NCI-H2227 treated with DMSO at 0.1 percent for 48 hours (cell line): ENCODE measurements around the gene GPX5.
"Not testable (repeated sequence)": the region's sequence is repeated elsewhere in the genome, so short reads cannot be mapped to it uniquely, and the experiment has no call there.

Experiments used
- DNase-seq: peaks from one replicate; lab custom pipeline; 2025; lab: John Stamatoyannopoulos, UW

GPX5 gene, protein sequence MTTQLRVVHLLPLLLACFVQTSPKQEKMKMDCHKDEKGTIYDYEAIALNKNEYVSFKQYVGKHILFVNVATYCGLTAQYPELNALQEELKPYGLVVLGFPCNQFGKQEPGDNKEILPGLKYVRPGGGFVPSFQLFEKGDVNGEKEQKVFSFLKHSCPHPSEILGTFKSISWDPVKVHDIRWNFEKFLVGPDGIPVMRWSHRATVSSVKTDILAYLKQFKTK

DNA sequence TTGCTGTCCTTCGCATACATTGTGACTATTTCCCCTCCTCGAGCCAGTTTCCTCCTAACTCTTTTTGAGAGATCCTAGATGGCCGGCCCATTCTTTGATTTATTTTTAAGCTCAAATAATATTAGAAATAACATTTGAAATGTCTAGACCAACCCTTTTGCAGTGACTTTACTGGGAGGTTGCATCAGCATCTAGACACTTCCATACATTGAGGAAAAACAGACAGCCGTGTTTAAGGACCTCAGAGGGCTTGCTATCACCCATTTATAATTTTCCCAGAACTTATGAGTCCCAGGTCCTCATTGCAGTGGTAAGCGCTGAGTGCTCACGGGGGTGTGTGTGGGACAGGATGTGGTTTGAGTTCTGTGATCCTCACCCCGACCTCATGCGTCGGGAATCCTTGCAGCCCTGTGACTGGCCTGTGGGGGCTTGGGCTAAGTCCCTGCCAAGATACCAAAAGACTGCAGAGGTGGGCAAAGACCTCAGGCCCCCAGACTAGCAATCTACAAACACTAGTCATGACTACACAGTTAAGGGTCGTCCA lies at the start of gene GPX5:
GPX5 (plus strand) TSS at position 386 of the 544 bp plus-strand sequence; CDS start at position 519, 133 bp downstream.
- DNase-seq: no peak

DNA sequence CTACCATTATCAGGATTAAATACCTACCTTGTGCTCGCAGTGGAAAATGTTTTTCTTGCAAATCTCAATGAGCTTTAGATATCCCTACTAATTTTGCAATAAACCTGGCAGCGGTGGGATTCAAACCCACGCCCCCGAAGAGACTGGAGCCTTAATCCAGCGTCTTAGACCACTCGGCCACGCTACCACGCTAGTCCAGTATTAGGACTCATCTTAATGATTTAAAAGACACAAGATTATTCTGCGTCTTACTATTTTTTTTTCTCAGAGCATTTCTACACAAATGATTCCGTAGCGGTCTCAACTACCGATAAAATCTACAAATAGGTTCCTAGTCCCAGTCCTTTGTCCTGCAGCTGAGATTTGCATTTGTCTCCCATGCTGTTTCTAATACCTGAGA lies 47.2 kb upstream of the GPX5 start:
- DNase-seq: peak; percentile 16

DNA sequence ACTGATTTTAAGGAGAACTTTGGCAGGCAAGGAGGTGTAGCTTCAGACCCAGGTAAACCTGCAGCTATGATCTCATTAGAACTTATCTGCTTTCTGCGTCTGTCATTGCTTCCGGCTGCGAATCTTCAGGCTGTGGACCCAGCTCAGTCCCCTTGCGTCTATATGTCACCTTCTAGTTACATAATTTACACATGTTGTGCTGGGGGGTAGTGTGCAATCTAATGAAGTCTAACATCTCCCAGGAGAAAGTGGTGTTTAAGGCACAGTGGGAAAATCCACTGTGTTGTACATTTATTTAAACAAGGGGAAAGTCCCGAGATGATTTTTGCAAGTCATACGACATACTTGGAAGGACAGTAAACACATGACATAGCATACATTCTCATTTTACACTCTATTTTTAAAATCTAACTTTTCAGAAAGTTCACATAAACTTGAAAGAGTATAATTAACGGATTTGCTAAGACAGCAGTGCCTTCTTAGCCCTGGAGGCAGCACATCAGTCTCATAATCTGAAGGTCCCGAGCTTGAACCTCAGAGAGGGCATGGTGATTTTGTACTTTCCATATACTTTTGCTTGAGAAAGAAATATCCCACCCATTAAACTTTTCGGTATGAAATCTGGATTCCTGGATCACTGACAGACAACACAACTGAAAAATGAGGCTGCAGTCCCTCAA lies 45.3 kb upstream of the GPX5 start:
- no peak for DNase-seq

DNA sequence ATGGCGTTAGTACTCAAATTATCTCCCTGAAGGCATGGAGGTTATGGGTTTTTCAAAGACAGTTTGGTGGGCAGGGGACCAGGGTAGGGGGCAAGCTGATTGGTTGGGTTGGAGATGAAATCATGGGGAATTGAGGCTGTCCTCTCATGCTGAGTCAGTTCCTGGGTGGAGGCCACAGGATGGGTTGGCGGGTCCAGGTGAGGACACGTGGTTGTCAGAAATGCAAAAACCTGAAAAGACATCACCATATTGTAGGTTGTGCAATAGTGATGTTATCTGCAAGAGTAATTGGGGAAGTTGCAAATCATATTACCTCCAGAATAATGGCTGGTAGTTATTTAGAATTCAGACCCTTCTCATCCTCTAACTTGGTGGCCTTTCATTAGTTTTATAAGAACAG lies 40.2 kb upstream of the GPX5 start:
- no peak for DNase-seq

DNA sequence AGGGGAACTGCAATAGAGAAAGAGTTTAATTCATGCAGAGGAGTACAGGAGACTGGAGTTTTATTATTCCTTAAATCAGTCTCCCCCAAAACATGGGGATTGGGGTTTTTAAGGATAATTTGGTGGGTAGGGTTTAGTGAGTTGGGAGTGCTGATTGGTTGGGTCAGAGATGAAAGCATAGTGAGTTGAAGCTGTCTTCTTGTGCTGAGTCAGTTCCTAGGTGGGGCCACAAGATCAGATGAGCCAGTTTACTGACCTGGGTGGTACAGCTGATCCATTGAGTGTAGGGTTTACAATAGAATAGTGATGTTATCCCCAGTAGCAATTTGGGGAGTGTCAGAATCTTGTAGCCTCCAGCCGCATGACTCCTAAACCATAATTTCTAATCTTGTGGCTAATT lies 39.1 kb upstream of the GPX5 start:
- no peak for DNase-seq

DNA sequence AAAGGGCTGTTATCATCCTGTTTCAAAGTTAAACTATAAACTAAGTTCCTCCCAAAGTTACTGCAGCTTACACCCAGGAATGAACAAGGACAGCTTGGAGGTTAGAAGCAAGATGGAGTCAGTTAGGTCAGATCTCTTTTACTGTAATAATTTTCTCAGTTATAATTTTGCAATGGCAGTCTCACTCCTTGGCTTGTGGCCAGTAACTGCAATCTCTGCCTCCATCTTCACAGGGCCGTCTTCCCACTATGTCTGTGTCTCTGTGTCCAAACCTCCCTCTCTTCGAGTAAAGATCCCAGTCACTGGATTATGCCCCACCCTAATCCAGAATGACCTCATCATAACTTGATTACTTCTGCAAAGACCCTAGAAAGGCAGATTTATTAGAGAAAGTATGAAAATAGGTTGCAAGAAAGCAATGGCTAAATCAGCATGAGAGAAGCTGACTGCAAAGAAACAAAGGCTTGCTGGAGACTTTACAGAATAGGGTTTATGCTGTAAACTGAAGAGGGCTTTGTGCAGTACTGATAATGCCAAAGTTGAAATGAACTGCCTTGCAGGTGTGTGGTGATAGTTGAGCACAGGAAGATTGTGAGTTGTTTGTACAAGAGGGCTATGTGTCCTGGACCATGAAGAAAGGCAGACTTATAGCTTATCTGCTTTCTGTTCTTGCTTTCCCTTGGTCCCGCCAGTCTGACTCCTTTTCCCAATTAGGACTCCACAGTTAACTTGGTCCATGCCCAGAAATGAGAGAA lies 38.5 kb upstream of the GPX5 start:
- no peak for DNase-seq

DNA sequence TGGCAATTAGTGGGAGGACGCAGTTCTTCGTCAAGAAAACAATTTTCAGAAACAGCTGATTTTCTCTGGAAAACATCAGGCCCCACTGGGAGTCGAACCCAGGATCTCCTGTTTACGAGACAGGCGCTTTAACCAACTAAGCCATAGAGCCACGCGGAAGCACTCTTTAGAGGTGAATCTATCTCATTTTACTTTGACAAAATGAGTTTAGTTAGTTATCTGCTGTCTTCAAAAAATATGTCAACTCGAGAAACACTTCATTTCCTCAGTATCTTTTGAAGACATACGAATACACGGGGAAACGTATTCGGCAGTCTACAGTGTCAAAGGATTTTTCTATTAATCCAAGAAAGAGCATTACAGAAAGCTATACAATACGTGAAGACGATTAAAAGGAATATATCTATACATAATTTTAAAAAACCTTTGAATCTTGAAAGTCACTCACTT lies 36.7 kb upstream of the GPX5 start:
- DNase-seq: peak; percentile 13

DNA sequence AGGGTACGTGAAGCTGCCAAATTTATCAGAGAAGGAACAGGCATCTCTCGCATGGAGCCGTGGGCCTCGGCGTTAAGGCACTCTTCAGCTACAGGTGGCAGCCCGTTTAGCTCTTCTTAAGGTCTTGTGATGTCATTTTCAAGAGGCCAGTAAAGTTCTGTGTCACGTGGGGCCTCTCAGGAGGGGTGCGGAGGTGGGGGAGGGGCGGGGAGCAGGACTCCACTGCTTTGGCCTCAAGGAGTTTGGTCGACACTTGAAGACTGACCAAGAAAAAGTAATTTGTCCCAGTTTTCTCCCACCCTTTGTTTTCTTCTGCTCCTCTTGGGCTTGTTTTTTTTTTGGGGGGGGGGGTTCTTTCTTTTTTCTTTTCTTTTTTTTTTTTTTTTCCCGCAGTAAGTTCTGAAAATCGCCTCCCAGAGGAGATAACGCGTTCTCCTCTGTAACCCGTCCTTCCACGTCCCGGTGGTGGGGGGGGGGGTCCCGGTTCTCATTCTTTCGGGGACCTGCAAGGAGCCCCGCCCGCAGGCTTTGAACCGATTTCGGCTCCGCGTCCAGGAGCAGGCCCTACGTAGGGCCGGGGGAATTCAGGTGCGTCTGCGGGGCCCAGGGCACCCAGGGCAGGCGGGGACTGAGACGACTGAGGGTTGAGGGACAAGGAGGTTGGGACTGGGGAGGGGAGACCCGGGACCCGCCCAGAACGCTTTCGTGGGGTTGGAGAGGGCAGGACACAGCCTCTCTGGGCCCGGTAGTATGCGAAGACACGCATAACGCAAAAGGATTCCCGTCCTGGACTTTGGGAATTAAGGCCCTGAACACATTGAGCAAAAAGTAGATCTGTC lies 36.1 kb upstream of the GPX5 start:
- DNase-seq: peak; percentile 26

DNA sequence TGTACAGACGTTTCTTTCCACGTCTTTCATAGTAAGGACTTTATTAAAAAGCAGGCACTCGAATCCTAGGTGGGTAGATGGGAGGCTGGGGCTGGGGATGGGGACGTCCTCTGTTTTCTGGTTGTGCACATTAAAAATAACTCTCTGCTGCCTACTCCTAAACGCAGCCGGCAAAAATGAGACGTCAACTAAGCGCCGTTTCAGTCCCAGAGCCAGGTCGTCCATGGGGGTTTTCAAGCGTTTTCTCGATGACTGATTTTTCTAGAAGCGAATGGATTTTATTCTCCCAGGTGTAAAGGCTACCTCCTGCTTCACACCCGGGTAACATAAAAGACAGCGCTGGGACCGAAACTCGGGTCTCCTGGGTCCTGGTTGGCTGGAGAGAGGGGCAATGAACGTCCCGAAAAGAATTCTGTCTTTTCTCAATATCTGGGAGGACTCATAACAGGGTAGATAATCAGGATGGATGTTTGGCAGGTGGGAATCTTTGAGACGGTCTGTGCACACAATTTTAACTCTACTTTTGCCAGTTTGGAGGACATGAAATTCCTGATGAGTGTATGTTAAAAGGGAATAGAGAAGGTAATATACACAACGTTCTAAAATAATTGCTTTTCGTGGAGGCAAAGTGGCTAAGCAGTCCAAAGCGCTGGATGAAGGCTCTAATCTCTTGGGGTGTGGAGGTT lies 35.3 kb upstream of the GPX5 start:
- peak; percentile 16 for DNase-seq

DNA sequence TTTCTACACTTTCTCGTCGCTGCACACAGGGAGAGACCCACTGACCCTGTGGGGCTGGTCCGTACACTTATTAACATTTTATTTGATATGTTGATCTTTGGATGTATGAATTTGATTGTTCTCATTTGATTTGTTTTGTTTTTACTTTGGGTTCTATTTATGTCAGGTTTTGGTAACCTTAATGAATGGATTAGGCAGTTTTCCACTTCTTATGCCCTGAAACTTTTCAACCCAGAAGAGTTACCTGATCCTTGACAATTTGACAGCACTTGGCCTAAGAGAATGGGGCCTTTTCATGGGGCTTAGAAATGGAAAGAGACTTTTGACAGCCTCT lies 33.7 kb upstream of the GPX5 start:
- no peak for DNase-seq

DNA sequence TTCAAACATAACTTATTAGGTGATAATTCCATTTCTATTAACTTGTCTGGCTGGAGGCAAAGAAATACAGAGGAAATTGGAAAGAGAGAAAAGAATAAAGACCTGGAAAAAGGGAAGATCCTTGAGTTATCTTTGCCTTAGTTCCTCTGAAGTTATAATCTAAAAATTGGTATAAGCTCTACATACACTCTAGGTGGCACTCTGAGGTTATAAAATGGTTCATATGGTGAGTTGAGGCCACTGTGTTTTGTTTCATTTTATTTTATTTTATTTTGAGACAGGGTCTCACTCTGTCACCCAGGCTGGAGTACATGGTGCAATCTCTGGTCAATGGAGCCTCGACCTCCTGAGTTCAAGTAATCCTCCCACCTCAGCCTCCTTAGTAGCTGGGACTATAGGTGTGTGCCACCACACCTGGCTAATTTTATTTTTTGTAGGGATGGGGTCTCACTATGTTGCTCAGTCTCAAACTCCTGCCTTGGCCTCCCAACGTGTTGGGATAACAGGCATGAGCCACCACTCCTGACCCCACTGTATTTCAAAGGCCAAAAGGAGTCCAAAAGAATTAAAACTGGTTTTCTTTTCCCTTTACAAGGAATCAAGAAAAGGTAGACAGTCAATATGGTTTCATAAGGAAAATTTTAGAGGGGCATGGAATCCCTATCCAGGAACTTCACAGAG lies 29.4 kb upstream of the GPX5 start:
- DNase-seq: peak; percentile 18

DNA sequence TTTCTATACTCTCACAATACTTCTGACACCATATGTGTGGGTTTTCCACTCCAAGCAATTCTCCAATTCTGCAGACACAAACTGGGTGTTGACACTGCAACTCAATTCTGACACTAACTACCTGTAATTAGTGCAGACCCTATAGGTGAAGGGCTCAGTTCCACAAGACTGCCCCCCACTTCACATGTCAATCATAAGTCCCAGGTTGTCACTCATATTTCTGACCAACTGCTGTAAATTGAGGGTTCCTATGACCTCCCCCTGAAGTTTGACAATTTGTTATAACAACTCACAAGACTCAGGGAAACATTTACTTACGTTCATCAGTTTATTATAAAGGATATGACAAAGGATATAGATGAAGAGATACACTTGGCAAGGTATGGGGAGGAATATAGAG lies 28.4 kb upstream of the GPX5 start:
- no peak for DNase-seq

DNA sequence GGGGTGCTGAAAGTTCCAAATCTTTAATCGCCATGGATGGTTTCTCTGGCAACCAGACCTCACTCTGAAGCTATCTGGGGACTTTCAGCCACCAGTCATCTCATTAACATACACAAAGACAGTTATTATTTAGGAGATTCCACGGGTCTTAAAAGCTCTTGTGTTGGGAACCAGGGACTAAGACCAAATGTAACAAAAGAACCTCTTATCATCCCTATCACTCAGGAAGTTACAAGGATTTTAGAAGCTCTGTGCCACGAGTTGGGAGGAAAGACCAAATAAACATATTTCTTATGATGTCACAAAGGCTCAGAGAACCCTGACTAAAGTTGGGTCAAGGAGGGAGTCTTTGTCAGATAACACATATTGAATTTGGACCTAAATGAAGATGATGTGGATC lies 27.8 kb upstream of the GPX5 start:
- no peak for DNase-seq

DNA sequence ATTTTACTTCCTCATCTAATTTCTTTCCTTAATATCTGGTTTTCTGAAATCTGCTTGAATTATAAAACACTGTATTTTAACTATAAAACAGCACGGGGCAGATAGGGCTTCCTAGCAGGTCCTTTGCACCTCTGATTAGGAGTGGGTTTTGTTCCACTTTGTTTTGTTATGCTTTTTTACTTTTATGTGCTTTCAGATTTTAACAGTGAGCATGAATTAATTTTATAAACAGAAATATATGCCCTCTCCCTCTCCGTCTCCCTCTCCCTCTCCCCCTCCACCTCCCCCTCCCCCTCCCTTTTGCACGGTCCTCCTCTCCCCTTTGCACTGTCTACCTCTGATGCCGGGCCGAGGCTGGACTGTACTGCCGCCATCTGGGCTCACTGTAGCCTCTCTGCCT lies 24.4 kb upstream of the GPX5 start:
- DNase-seq: no peak

DNA sequence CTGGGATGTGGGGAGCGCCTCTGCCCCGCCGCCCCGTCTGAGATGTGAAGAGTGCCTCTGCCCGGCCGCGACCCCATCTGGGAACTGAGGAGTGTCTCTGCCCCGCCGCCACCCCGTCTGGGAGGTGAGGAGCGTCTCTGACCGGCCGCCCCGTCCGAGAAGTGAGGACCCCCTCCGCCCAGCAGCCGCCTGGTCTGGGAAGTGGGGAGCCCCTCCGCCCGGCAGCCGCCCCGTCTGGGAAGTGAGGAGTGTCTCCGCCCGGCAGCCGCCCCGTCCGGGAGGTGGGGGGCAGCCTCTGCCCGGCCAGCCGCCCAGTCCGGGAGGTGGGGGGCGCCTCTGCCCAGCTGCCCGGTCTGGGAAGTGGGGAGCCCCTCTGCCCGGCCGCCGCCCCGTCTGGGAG lies 23.5 kb upstream of the GPX5 start:
- not testable (repeated sequence) for DNase-seq

DNA sequence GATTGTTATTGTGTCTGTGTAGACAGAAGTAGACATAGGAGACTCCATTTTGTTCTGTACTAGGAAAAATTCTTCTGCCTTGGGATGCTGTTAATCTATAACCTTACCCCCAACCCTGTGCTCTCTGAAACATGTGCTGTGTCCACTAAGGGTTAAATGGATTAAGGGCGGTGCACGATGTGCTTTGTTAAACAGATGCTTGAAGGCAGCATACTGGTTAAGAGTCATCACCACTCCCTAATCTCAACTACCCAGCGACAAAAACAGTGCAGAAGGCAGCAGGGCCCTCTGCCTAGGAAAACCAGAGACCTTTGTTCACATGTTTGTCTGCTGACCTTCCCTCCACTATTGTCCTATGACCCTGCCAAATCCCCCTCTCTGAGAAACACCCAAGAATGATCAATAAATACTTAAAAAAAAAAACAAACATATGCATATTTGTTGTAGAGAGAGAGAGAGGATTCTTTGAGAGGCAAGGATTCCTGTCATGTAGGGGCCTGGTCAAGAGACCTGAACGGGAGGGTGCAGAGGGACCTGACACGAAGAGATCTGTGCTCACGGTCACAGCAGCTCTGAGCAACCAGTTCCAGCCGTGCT lies 22.9 kb upstream of the GPX5 start:
- DNase-seq: not testable (repeated sequence)

DNA sequence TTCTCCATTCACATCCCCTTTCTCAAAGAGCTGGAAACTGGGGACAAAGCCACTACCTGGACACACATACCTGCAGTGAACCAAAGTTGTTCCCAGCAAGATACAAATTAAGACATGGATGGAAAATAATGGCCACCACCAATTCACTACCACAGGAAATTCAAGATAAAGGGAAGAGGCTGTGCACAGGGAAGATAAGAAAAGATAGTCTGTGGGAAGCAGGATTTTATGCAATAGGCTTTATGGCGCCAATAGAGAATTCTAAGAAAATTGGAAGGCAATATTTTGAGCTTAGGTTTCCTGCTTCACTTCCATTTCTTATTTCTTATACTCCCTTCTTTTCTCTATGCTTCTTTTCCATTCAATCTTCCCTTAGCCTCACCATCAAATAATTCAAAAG lies 19.9 kb upstream of the GPX5 start:
- no peak for DNase-seq

DNA sequence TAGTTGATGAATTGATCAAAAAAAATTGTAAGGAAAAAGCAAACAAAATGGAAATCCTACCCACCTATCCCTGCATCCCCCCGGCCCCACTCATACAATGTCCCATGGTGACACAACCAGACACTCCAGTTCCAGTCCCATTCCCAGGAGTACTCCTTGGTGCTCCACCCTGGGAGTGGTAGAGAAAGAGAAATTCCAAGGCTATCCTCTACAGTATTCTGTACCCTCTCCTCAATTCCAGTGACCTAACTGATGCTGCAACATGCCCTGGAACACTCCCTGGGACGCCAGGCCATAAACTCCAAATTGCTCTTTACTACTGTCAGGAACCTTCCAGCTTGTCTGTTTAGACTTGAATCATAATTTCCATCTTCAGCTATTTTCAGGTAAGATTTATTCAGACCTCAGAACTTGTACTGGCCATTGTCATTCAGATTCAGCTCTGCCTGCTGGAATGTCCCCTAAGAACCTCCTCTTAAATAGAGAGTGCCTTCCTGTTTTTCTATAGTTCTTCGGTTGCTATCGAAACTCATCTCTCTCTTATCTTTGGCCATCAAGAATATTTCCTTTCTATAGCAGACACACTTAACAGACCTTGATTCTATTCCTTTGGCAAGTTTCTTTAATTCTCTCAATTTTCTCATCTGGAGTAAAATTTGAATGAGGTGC lies 18.7 kb upstream of the GPX5 start:
- DNase-seq: no peak

DNA sequence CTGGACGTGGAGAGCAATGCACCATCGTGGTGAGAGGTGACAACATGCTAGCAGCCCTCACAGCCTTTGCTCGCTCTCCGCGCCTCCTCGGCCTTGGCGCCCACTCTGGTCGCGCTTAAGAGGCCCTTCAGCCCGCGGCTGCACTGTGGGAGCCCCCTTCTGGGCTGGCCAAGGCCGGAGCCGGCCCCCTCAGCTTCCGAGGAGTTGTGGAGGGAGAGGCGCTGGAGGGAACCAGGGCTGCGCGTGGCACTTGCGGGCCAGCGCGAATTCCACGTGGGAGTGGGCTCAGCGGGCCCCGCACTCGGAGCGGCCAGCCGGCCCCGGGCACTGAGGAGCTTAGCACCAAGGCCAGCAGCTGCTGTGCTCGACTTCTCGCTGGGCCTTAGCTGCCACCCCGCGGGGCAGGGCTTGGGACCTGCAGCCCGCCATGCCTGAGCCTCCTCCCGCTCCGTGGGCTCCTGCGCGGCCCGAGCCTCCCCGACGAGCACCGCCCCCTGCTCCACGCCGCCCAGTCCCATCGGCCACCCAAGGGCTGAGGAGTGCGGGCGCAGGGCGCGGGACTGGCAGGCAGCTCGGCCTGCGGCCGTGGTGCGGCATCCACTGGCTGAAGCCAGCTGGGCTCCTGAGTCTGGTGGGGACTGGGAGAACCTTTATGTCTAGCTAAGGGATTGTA lies 13.9 kb upstream of the GPX5 start:
- no peak for DNase-seq
